Activated B cell treated with CpG ODN at 0.5 μM for 24 hours (primary cell): ENCODE measurements around the gene ANKRD10. TPM values are rescaled to one million over a fixed set of nuclear protein-coding genes. Genes with fewer than 3 reads are reported as not detected.

Experiments
- ATAC-seq: fragments of 200-7000 bp; cut with Tn5 transposase; one replicate; pipeline ENCODE4 v1.10.0; 2021; ENCODE audit warnings: low read depth, mild to moderate bottlenecking, moderate library complexity
- CTCF ChIA-PET: fragments of 350-600 bp; sonication (Branson Sonifier 250); formaldehyde crosslinking; loops from one replicate; lab custom pipeline; 2021; ENCODE audit warnings: antibody characterized with exemption; lab: Charles Lee
- POLR2A ChIA-PET: fragments of 350-600 bp; sonication (Branson Sonifier 250); formaldehyde crosslinking; loops from one replicate; lab custom pipeline; 2021; ENCODE audit warnings: antibody characterized with exemption; lab: Charles Lee
- DNase-seq: peaks from one replicate; pipeline ENCODE4 v3.0.0; 2022
- H3K27ac Mint-ChIP-seq: one replicate; pipeline ENCODE4 v1.8.0; 2020; ENCODE audit warnings: mixed read lengths
- H3K27me3 Mint-ChIP-seq: one replicate; pipeline ENCODE4 v1.8.0; 2021; ENCODE audit warnings: mixed read lengths
- H3K36me3 Mint-ChIP-seq: one replicate; pipeline ENCODE4 v1.8.0; 2021; ENCODE audit warnings: low read depth, mixed read lengths
- H3K4me1 Mint-ChIP-seq: one replicate; pipeline ENCODE4 v1.8.0; 2021; ENCODE audit warnings: mixed read lengths
- H3K4me3 Mint-ChIP-seq: one replicate; pipeline ENCODE4 v1.8.0; 2020; ENCODE audit warnings: mild to moderate bottlenecking, mixed read lengths
- H3K9me3 Mint-ChIP-seq: one replicate; pipeline ENCODE4 v1.8.0; 2020; ENCODE audit warnings: mixed read lengths
- CTCF ChIP-seq: fragments of 200-600 bp; IDR thresholded peaks from one replicate; pipeline ENCODE4 v1.8.0; 2022; ENCODE audit warnings: antibody characterized with exemption, mild to moderate bottlenecking
- intact Hi-C: fragments of 100-400 bp; cut with micrococcal nuclease; formaldehyde crosslinking; loops from one replicate; pipeline ENCODE4 v1.15.1; 2024
- total RNA-seq: library from RNA; stranded (reverse); gene quantifications from 2 replicates; pipeline ENCODE4 v1.2.3, GENCODE V29; 2022

The ANKRD10 gene
- total RNA-seq, 1 donor from 2014 or later = 256 TPM

- H3K36me3 Mint-ChIP-seq = peaks cover 60% of the 10 kb centered on the region
- CTCF ChIA-PET = no interaction called here
- peaks cover 69% of the 10 kb centered on the region for H3K4me1 Mint-ChIP-seq
- POLR2A ChIA-PET = no interaction called here
- intact Hi-C loops = no loop called here
- H3K9me3 Mint-ChIP-seq = no peaks in the 10 kb centered on the region
- no peaks in the 10 kb centered on the region for H3K27me3 Mint-ChIP-seq
- no peak overlapping the region for H3K4me3 Mint-ChIP-seq
- no peak for TF ChIP-seq CTCF
- ATAC-seq = no peak
- DNase-seq = no peak
- H3K27ac Mint-ChIP-seq = no peak overlapping the region
Observed at GRCh38 chr13:110910013-110910890, 4.6 kb downstream of the ANKRD10 start.

- no peak for ATAC-seq
- H3K36me3 Mint-ChIP-seq = peaks cover 70% of the 10 kb centered on the region
- H3K27ac Mint-ChIP-seq = no peak overlapping the region
- ChIA-PET POLR2A (no interaction called here), CTCF (interaction anchor here (1.1 kb wide), 1 partner anchor 31 kb away, joined by 3 read pairs; no protein-coding TSS in a partner anchor)
- no peak for TF ChIP-seq CTCF
- H3K27me3 Mint-ChIP-seq = no peaks in the 10 kb centered on the region
- peaks cover 63% of the 10 kb centered on the region for H3K4me1 Mint-ChIP-seq
- no peak overlapping the region for H3K4me3 Mint-ChIP-seq
- H3K9me3 Mint-ChIP-seq = no peaks in the 10 kb centered on the region
- intact Hi-C loops = no loop called here
- no peak for DNase-seq
Observed at GRCh38 chr13:110907951-110908898, 6.6 kb downstream of the ANKRD10 start.

- ATAC-seq (no peak), DNase-seq (no peak)
- Mint-ChIP-seq H3K4me1 (peaks cover 54% of the 10 kb centered on the region), H3K9me3 (no peaks in the 10 kb centered on the region), H3K4me3 (no peak overlapping the region), H3K36me3 (peaks cover 77% of the 10 kb centered on the region), H3K27me3 (no peaks in the 10 kb centered on the region), H3K27ac (no peak overlapping the region)
- no peak for TF ChIP-seq CTCF
- intact Hi-C loops = no loop called here
- ChIA-PET CTCF (interaction anchor here (1.2 kb wide), 1 partner anchor 262 kb away, joined by 3 read pairs; no protein-coding TSS in a partner anchor), POLR2A (no interaction called here)
Observed at GRCh38 chr13:110907301-110907700, 7.6 kb downstream of the ANKRD10 start.

- ChIA-PET POLR2A (interaction anchor here (0.8 to 1.4 kb wide), 3 partner anchors 9 to 343 kb away, joined by 3 to 11 read pairs (median 4); partner anchors contain the start of gene RAB20), CTCF (no interaction called here)
- Mint-ChIP-seq H3K4me3 (no peak overlapping the region), H3K27ac (no peak overlapping the region), H3K4me1 (peaks cover 31% of the 10 kb centered on the region), H3K36me3 (peaks cover 75% of the 10 kb centered on the region), H3K27me3 (no peaks in the 10 kb centered on the region), H3K9me3 (no peaks in the 10 kb centered on the region)
- ATAC-seq (no peak), DNase-seq (no peak)
- no peak for TF ChIP-seq CTCF
- intact Hi-C loops = loop anchor here (1.0 kb wide), 1 partner anchor 9 kb away; no protein-coding TSS in a partner anchor
Observed at GRCh38 chr13:110904748-110905147, 10.1 kb downstream of the ANKRD10 start.
